ENCODE results near the gene CHML. TPM values are rescaled to one million over a fixed set of nuclear protein-coding genes. Genes with fewer than 3 reads are reported as not detected.
"Not testable (repeated sequence)": the region's sequence is repeated elsewhere in the genome, so short reads cannot be mapped to it uniquely, and the experiment has no call there.

CHML gene
- total and polyA plus RNA-seq, 7 donors, result 2.4 to 10.7 (median 5.0) TPM

DNA sequence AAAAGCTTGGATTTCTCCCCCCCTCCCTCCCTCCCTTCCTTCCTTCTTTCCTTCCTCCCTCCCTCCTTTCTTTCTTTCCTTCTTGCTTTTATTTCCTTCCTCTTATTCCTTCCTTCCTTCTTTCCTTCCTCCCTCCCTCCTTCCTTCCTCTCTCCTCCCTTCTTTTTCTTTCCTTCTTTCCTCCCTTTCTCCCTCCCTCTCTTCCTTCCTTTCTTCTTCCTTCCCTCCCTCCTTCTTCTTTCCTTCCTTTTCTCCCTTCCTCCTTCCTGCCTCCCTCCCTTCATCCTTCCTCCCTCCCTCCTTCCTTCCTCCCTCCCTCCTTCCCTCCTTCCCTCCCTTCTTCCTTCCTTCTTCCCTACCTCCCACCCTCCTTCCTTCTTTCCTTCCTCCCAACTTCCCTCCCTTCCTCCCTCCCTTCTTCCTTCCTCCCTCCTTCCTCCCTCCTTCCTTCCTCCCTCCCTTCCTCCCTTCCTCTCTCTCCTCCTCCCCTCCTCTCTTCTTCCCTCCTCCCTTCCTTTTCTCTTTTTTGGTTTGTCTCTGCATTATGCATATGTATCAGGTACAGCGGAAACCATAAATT is 34.7 kb upstream of the CHML start:
- 93 to 100% (median 97%) methylated on average over 1 of the region's 1 CpG for WGBS, 3 donors
- DNase-seq (no peak), ATAC-seq (no peak)
- intact Hi-C loops (cut with DNase I), result no loop called here
- Histone ChIP-seq H3K9me3 (no peaks in the 10 kb centered on the region), H3K27ac (no peak overlapping the region), H3K27me3 (ENCODE audit: insufficient read depth in 3 of 3, low read length in 2 of 3) (no peaks in the 10 kb centered on the region), H3K36me3 (ENCODE audit: insufficient read depth in 1 of 2, low read depth in 1 of 2) (no peaks in the 10 kb centered on the region), H3K4me3 (no peak overlapping the region), H3K4me1 (no peaks in the 10 kb centered on the region)
- no peak for TF ChIP-seq CTCF (IDR thresholded peaks at IDR 0.05)

DNA sequence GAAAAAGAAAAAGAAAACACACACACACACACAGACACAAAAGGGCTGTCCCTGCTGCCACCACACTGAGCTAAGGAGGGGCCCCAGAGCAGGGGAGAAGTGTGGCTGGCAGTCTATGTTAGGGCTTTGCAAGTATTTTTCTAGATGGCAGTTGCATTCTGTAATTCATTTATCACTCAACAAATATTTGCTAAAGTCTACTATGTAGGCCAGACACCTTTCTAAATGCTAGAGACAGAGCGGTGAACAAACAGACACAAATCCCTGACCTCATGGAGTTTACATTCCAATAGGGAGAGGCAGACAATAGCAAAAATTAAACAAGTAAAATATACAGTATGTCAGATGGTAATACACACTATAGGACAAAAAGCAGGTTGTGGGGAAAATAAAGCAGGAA is 32.1 kb upstream of the CHML start:
- intact Hi-C loops (cut with DNase I), result no loop called here
- no peak overlapping the region for H3K4me3 ChIP-seq
- no peaks in the 10 kb centered on the region for H3K9me3 ChIP-seq
- H3K27ac ChIP-seq, result no peak overlapping the region
- peaks cover 0 to 3% (median 0%) of the 10 kb centered on the region in 3 donors for H3K27me3 ChIP-seq (ENCODE audit: insufficient read depth in 3 of 3, low read length in 2 of 3)
- H3K4me1 ChIP-seq, result no peaks in the 10 kb centered on the region
- ATAC-seq (no peak), DNase-seq (no peak)
- no peaks in the 10 kb centered on the region for H3K36me3 ChIP-seq (ENCODE audit: insufficient read depth in 1 of 2, low read depth in 1 of 2)
- 89 to 90% (median 89%) methylated on average over 1 of the region's 1 CpG for WGBS, 3 donors
- TF ChIP-seq CTCF (IDR thresholded peaks at IDR 0.05), result no peak

DNA sequence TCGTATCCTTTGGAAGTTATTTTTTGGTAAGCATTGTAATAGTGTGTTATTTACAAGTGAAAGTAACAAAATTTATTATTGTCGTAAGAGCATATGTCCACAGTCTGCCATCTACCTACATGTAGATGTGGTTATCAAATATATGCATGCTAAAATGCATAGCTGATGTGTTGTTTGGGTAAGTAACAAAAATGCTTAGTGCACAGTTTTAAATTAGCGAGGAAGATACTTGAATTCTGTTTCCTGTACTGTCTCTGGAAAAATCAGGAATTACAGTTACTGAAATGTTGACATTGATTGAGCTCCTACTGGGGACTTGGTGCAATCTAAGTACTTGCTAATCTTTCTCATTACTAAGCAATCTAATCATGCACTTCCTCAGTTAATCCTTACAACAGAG is 26.2 kb upstream of the CHML start:
- no peak for TF ChIP-seq CTCF (IDR thresholded peaks at IDR 0.05)
- WGBS, 3 donors, result 84 to 88% (median 84%) methylated on average over 3 of the region's 3 CpGs
- H3K36me3 ChIP-seq (ENCODE audit: insufficient read depth in 1 of 2, low read depth in 1 of 2), result no peaks in the 10 kb centered on the region
- H3K9me3 ChIP-seq, result no peaks in the 10 kb centered on the region
- intact Hi-C loops (cut with DNase I), result no loop called here
- ATAC-seq (no peak), DNase-seq (no peak)
- H3K4me1 ChIP-seq, result no peaks in the 10 kb centered on the region
- no peak overlapping the region for H3K4me3 ChIP-seq
- H3K27ac ChIP-seq, result no peak overlapping the region
- peaks cover 0 to 3% (median 0%) of the 10 kb centered on the region in 3 donors for H3K27me3 ChIP-seq (ENCODE audit: insufficient read depth in 3 of 3, low read length in 2 of 3)

- no peaks in the 10 kb centered on the region for H3K9me3 ChIP-seq
- H3K36me3 ChIP-seq (ENCODE audit: insufficient read depth in 1 of 2, low read depth in 1 of 2), result no peaks in the 10 kb centered on the region
- H3K27me3 ChIP-seq (ENCODE audit: insufficient read depth in 3 of 3, low read length in 2 of 3), result peaks cover 0 to 3% (median 0%) of the 10 kb centered on the region in 3 donors
- intact Hi-C loops (cut with DNase I), result no loop called here
- WGBS, 3 donors, result 83 to 89% (median 84%) methylated on average over 5 of the region's 5 CpGs
- H3K27ac ChIP-seq, result no peak overlapping the region
- H3K4me1 ChIP-seq, result no peaks in the 10 kb centered on the region
- DNase-seq (no peak), ATAC-seq (no peak)
- no peak overlapping the region for H3K4me3 ChIP-seq
- TF ChIP-seq CTCF (IDR thresholded peaks at IDR 0.05), result no peak
Observed at GRCh38 chr1:241660424-241660972, 20.3 kb upstream of the CHML start.

DNA sequence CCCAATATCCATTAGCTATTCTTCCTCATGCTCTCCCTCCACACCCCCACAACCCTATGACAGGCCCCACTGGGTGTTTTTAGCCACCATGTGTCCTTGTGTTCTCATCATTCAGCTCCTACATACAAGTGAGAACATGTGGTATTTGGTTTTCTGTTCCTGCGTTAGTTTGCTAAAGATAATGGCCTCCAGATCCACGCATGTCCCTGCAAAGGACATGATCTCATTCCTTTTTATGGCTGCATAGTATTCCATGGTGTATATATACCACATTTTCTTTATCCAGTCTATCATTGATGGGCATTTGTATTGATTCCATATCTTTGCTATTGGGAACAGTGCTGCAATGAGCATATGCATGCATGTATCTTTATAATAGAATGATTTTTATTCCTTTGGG is 18.8 kb upstream of the CHML start:
- H3K4me1 ChIP-seq; intact Hi-C loops (cut with DNase I); ATAC-seq; H3K27ac ChIP-seq; H3K36me3 ChIP-seq (ENCODE audit: insufficient read depth in 1 of 2, low read depth in 1 of 2); DNase-seq; H3K9me3 ChIP-seq; H3K4me3 ChIP-seq; H3K27me3 ChIP-seq (ENCODE audit: insufficient read depth in 3 of 3, low read length in 2 of 3): not testable (repeated sequence)
- 91 to 96% (median 93%) methylated on average over 2 of the region's 2 CpGs for WGBS, 3 donors

Measured in psoas muscle (tissue), 8 donors.